Measurements from ENCODE around the gene NPHP4. TPM values are rescaled to one million over a fixed set of nuclear protein-coding genes. Genes with fewer than 3 reads are reported as not detected.
"Not testable (repeated sequence)": the region's sequence is repeated elsewhere in the genome, so short reads cannot be mapped to it uniquely, and the experiment has no call there.

Gene NPHP4
- total RNA-seq, 1 donor, result 6.5 TPM

GRCh38 chr1:5893699-5894278, 98.4 kb downstream of the NPHP4 start:
- H3K4me3 ChIP-seq (ENCODE audit: low read depth, low read length); DNase-seq (ENCODE audit: low read depth): not testable (repeated sequence)
- TF ChIP-seq, protein P1, sequence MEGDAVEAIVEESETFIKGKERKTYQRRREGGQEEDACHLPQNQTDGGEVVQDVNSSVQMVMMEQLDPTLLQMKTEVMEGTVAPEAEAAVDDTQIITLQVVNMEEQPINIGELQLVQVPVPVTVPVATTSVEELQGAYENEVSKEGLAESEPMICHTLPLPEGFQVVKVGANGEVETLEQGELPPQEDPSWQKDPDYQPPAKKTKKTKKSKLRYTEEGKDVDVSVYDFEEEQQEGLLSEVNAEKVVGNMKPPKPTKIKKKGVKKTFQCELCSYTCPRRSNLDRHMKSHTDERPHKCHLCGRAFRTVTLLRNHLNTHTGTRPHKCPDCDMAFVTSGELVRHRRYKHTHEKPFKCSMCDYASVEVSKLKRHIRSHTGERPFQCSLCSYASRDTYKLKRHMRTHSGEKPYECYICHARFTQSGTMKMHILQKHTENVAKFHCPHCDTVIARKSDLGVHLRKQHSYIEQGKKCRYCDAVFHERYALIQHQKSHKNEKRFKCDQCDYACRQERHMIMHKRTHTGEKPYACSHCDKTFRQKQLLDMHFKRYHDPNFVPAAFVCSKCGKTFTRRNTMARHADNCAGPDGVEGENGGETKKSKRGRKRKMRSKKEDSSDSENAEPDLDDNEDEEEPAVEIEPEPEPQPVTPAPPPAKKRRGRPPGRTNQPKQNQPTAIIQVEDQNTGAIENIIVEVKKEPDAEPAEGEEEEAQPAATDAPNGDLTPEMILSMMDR (IDR thresholded peaks at IDR 0.05; ENCODE audit: insufficient read depth, low read depth, low read length), result peak; percentile 44

GRCh38 chr1:5892329-5892728, 99.9 kb downstream of the NPHP4 start:
- DNase-seq (ENCODE audit: low read depth), result no peak

DNA sequence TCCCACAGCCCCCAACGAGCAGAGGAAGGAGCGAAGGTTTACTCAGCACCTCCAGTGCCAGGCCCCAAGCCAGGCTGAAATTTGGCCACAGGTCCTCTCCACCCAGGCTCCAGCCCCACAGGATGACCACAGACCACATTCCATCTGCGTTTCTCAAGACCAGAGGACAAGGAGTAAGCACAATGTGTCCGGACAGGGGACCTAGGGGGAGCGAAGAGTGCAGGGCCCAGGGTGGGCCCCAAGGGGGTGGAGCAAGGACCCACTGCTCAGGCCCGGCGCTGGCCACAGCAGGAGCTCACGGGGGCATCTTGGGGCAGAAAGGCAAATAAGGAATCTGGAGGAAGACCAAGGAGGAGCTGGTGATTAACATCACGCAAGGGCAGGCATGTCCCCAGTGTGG, 100.5 kb downstream of the NPHP4 start:
- no peak for DNase-seq (ENCODE audit: low read depth)
- no peak overlapping the region for H3K4me3 ChIP-seq (ENCODE audit: low read depth, low read length)
- TF ChIP-seq, protein P1 (IDR thresholded peaks at IDR 0.05; ENCODE audit: insufficient read depth, low read depth, low read length), result no peak

More at GRCh38 chr1:5892329-5892728, 99.9 kb downstream of the NPHP4 start:
- TF ChIP-seq, protein P1 (IDR thresholded peaks at IDR 0.05; ENCODE audit: insufficient read depth, low read depth, low read length), result no peak
- H3K4me3 ChIP-seq (ENCODE audit: low read depth, low read length), result no peak overlapping the region

DNA sequence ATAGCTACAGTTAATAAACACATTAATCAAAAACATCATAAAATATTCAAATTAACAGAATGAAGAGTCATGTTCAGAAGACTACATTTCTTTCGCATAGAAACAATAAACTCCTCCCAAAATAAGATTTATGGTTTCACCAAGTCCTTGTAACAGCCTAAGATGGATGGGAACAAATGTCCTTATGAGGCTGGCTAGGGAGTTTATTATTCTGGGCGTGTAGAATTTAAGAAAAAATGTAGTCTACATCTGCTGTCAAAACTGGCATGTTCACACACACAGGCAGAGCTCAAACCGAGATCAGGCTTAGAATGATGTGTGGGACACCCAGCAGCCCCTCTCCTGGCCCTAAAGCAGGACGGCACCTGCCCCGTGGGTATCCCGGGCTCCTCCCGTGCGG, 101.1 kb downstream of the NPHP4 start:
- no peak for DNase-seq (ENCODE audit: low read depth)
- no peak overlapping the region for H3K4me3 ChIP-seq (ENCODE audit: low read depth, low read length)
- TF ChIP-seq, protein P1 (IDR thresholded peaks at IDR 0.05; ENCODE audit: insufficient read depth, low read depth, low read length), result no peak

DNA sequence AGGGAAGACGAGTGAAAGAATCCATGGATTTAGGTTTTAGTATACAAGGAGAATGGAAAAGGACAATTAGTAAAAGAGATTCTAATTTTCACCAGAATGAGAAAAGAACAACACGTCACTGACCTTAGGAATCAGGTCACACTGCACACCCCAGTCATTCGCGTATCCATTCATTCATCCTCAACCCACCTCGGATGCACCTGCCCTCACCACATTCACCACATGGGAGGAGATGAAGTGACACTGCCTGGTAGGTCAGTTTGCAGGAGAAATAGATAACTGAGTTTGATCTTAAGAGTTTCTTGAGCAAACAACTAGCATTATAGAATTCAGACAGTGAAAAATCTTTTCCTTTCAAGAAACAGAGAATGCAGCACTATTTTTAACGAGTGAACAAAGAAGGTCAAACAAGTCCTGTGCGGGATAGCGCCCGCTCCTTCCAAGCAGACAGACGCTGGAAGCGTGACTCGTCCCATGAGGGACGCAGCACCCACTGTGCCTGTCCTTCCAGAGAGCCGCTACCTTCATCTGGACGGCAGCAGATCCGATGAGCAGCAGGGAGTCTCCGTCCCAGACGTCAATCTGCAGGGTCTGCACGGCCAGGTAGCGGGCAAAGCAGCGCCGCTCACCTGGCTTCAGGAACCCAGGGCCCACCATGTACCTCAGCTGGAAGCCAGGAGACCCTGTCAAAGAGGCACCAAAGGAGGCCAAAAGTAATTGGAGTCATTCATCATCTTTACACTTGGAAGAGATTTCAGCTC, 101.7 kb downstream of the NPHP4 start:
- H3K4me3 ChIP-seq (ENCODE audit: low read depth, low read length), result no peak overlapping the region
- TF ChIP-seq, protein P1 (IDR thresholded peaks at IDR 0.05; ENCODE audit: insufficient read depth, low read depth, low read length), result no peak
- no peak for DNase-seq (ENCODE audit: low read depth)

DNA sequence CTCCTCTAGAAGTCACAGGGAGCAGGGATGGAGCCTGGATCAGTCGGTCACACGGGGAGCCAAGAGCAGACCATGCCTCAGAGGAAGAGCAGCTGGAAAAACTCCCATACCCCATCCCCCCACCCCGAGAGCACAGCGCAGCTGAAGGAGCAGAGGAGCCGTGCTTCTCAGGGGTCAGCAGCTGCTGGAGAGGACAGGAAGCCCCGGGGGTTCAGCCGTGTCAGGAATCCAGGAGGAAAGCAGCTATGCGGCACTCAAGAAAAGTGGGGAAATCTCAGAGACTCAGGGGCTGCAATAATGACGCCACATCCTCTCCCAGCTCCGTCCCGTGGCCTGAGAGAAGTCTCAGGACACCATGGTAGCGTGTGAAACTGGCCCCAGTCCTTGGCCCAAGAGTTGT, 102.3 kb downstream of the NPHP4 start:
- no peak for DNase-seq (ENCODE audit: low read depth)
- no peak overlapping the region for H3K4me3 ChIP-seq (ENCODE audit: low read depth, low read length)
- TF ChIP-seq, protein P1 (IDR thresholded peaks at IDR 0.05; ENCODE audit: insufficient read depth, low read depth, low read length), result no peak

Data from fibroblast of villous mesenchyme (primary cell).